Neural crest cell (in vitro differentiated cells): Measurements from ENCODE around the gene AVP. TPM values are rescaled to one million over a fixed set of nuclear protein-coding genes. Genes with fewer than 3 reads are reported as not detected.

ENCODE experiments used
- DNase-seq: peaks from one replicate; pipeline ENCODE4 v3.0.0; 2021; ENCODE audit warnings: low read depth, mixed read lengths, low spot score
- H3K27ac Mint-ChIP-seq: one replicate; pipeline ENCODE4 v1.8.0; 2021; ENCODE audit warnings: mild to moderate bottlenecking, mixed read lengths; ENCODE audit not compliant: unreplicated experiment
- H3K27me3 Mint-ChIP-seq: 2 replicates; pipeline ENCODE4 v1.8.0; 2021; ENCODE audit warnings: low read depth, mild to moderate bottlenecking, mixed read lengths
- H3K36me3 Mint-ChIP-seq: 2 replicates; pipeline ENCODE4 v1.8.0; 2021; ENCODE audit warnings: low read depth, mild to moderate bottlenecking, mixed read lengths
- H3K4me1 Mint-ChIP-seq: 2 replicates; pipeline ENCODE4 v1.8.0; 2021; ENCODE audit warnings: mixed read lengths
- H3K4me3 Mint-ChIP-seq: one replicate; pipeline ENCODE4 v1.8.0; 2021; ENCODE audit warnings: mild to moderate bottlenecking, mixed read lengths
- H3K9me3 Mint-ChIP-seq: 2 replicates; pipeline ENCODE4 v1.8.0; 2021; ENCODE audit warnings: mixed read lengths
- CTCF ChIP-seq: fragments of 200-600 bp; sonication (generic); conservative IDR thresholded peaks from 2 replicates; pipeline ENCODE4 v1.5.0; 2021; ENCODE audit warnings: antibody characterized with exemption, mild to moderate bottlenecking
- total RNA-seq: library from RNA; stranded (reverse); gene quantifications from 2 replicates; pipeline ENCODE4 v1.2.1, GENCODE V29; 2021

AVP gene
- total RNA-seq, 1 donor from 2014 or later = not detected

GRCh38 chr20:3042625-3043024 is 41.9 kb downstream of the AVP start:
- no peak overlapping the region for H3K27ac Mint-ChIP-seq
- H3K27me3 Mint-ChIP-seq = peaks cover 5% of the 10 kb centered on the region
- peaks cover 15% of the 10 kb centered on the region for H3K36me3 Mint-ChIP-seq
- TF ChIP-seq CTCF = no peak
- no peaks in the 10 kb centered on the region for H3K9me3 Mint-ChIP-seq
- no peak overlapping the region for H3K4me3 Mint-ChIP-seq
- DNase-seq = no peak
- H3K4me1 Mint-ChIP-seq = peaks cover 20% of the 10 kb centered on the region

GRCh38 chr20:3041854-3042409 is 42.6 kb downstream of the AVP start:
- peaks cover 17% of the 10 kb centered on the region for H3K4me1 Mint-ChIP-seq
- H3K9me3 Mint-ChIP-seq = no peaks in the 10 kb centered on the region
- TF ChIP-seq CTCF = no peak
- H3K27me3 Mint-ChIP-seq = peaks cover 5% of the 10 kb centered on the region
- peak overlapping the region; percentile 38 for H3K27ac Mint-ChIP-seq
- peak overlapping the region; percentile 51 for H3K4me3 Mint-ChIP-seq
- H3K36me3 Mint-ChIP-seq = peaks cover 14% of the 10 kb centered on the region
- DNase-seq = no peak

- Mint-ChIP-seq H3K9me3 (no peaks in the 10 kb centered on the region), H3K27ac (no peak overlapping the region), H3K4me3 (no peak overlapping the region), H3K4me1 (peaks cover 8% of the 10 kb centered on the region), H3K27me3 (peaks cover 2% of the 10 kb centered on the region), H3K36me3 (peaks cover 17% of the 10 kb centered on the region)
- no peak for DNase-seq
- no peak for TF ChIP-seq CTCF
Observed at GRCh38 chr20:3040086-3040485, 44.4 kb downstream of the AVP start.

GRCh38 chr20:3039426-3039825 is 45.1 kb downstream of the AVP start:
- Mint-ChIP-seq H3K36me3 (peaks cover 21% of the 10 kb centered on the region), H3K4me3 (peak overlapping the region; percentile 26), H3K27me3 (no peaks in the 10 kb centered on the region), H3K27ac (no peak overlapping the region), H3K4me1 (peaks cover 4% of the 10 kb centered on the region), H3K9me3 (no peaks in the 10 kb centered on the region)
- DNase-seq = no peak
- TF ChIP-seq CTCF = no peak

- no peaks in the 10 kb centered on the region for H3K9me3 Mint-ChIP-seq
- H3K4me1 Mint-ChIP-seq = peaks cover 4% of the 10 kb centered on the region
- no peak for TF ChIP-seq CTCF
- H3K27me3 Mint-ChIP-seq = no peaks in the 10 kb centered on the region
- DNase-seq = no peak
- no peak overlapping the region for H3K4me3 Mint-ChIP-seq
- H3K36me3 Mint-ChIP-seq = peaks cover 21% of the 10 kb centered on the region
- no peak overlapping the region for H3K27ac Mint-ChIP-seq
Observed at GRCh38 chr20:3038454-3038853, 46.1 kb downstream of the AVP start.
